ENCODE data around the gene JARID2. TPM values are rescaled to one million over a fixed set of nuclear protein-coding genes. Genes with fewer than 3 reads are reported as not detected.

Gene JARID2
- total RNA-seq, 1 experiment from 2014 or later: 23.6 TPM

- Histone ChIP-seq H3K4me3 (replicated peaks in 1 of 2; ENCODE audit: low read depth in 1 of 2, low read length in 2 of 2) (no peak overlapping the region), H3K79me2 (ENCODE audit: insufficient read depth, low read length) (no peaks in the 10 kb centered on the region), H3K9me3 (ENCODE audit: control insufficient read depth in 1 of 2, insufficient read depth in 1 of 2, low read depth in 1 of 2, low read length in 2 of 2) (no peaks in the 10 kb centered on the region), H3K9me2 (ENCODE audit: insufficient read depth) (no peaks in the 10 kb centered on the region), H3K4me2 (ENCODE audit: low read length) (no peak overlapping the region), H3K27me3 (ENCODE audit: insufficient read depth, low read length) (no peaks in the 10 kb centered on the region), H3K9ac (ENCODE audit: low read length) (no peak overlapping the region), H2AFZ (ENCODE audit: low read depth, low read length, poor library complexity, severe bottlenecking) (no peak overlapping the region), H3K36me3 (ENCODE audit: control insufficient read depth in 1 of 2, insufficient read depth in 2 of 2, low read length in 2 of 2) (no peaks in the 10 kb centered on the region), H3K4me1 (ENCODE audit: control insufficient read depth in 1 of 2, insufficient read depth in 2 of 2, low read length in 2 of 2) (no peaks in the 10 kb centered on the region), H4K20me1 (ENCODE audit: insufficient read depth) (no peaks in the 10 kb centered on the region), H3K27ac (ENCODE audit: low read depth, low read length) (no peak overlapping the region)
- ATAC-seq: no peak
- ChIA-PET POLR2A (no interaction called here), RAD21 (ENCODE audit: low non-redundant PET in 1 of 2, low total read pairs in 2 of 2, uncharacterized antibody in 2 of 2, unreplicated experiment in 2 of 2) (no interaction called here), CTCF (no interaction called here)
- no peak for DNase-seq (ENCODE audit: low read depth, low spot score)
- no TSS peak for BruUV-seq (replicated peaks)
- intact Hi-C loops (cut with micrococcal nuclease): no loop called here
- TF ChIP-seq CBX3 (IDR thresholded peaks at IDR 0.05; ENCODE audit: low read depth) (no peak), CEBPB (IDR thresholded peaks at IDR 0.05; ENCODE audit: low read depth) (no peak), SIN3A (IDR thresholded peaks at IDR 0.05; ENCODE audit: low read depth) (no peak), ELF1 (IDR thresholded peaks at IDR 0.05; ENCODE audit: borderline replicate concordance, low read depth) (no peak), JUND (IDR thresholded peaks at IDR 0.05) (no peak), RAD21 (IDR thresholded peaks at IDR 0.05; ENCODE audit: low read depth) (no peak), YY1 (IDR thresholded peaks at IDR 0.05; ENCODE audit: extremely low read depth, insufficient replicate concordance, low read depth, low read length) (no peak), TCF7L2 (IDR thresholded peaks at IDR 0.05; ENCODE audit: borderline replicate concordance, extremely low read depth, insufficient read depth, insufficient read length) (no peak), EZH2 (IDR thresholded peaks at IDR 0.05) (no peak), EGR1 (IDR thresholded peaks at IDR 0.05; ENCODE audit: low read depth) (no peak), ZFX (IDR thresholded peaks at IDR 0.05) (no peak), POLR2A (IDR thresholded peaks at IDR 0.05; ENCODE audit: borderline replicate concordance, extremely low read depth, insufficient read depth, insufficient read length) (no peak), EZH2phosphoT487 (IDR thresholded peaks at IDR 0.05; ENCODE audit: borderline replicate concordance) (no peak), POLR2AphosphoS5 (IDR thresholded peaks at IDR 0.05; ENCODE audit: low read depth, low read length) (no peak), ZNF274 (IDR thresholded peaks at IDR 0.05; ENCODE audit: low read depth, low read length) (no peak), SP1 (IDR thresholded peaks at IDR 0.05; ENCODE audit: low read depth) (no peak), FOSL1 (IDR thresholded peaks at IDR 0.05; ENCODE audit: low read depth) (no peak), SRF (IDR thresholded peaks at IDR 0.05; ENCODE audit: low read depth) (no peak)
- TF ChIP-seq, protein P1, sequence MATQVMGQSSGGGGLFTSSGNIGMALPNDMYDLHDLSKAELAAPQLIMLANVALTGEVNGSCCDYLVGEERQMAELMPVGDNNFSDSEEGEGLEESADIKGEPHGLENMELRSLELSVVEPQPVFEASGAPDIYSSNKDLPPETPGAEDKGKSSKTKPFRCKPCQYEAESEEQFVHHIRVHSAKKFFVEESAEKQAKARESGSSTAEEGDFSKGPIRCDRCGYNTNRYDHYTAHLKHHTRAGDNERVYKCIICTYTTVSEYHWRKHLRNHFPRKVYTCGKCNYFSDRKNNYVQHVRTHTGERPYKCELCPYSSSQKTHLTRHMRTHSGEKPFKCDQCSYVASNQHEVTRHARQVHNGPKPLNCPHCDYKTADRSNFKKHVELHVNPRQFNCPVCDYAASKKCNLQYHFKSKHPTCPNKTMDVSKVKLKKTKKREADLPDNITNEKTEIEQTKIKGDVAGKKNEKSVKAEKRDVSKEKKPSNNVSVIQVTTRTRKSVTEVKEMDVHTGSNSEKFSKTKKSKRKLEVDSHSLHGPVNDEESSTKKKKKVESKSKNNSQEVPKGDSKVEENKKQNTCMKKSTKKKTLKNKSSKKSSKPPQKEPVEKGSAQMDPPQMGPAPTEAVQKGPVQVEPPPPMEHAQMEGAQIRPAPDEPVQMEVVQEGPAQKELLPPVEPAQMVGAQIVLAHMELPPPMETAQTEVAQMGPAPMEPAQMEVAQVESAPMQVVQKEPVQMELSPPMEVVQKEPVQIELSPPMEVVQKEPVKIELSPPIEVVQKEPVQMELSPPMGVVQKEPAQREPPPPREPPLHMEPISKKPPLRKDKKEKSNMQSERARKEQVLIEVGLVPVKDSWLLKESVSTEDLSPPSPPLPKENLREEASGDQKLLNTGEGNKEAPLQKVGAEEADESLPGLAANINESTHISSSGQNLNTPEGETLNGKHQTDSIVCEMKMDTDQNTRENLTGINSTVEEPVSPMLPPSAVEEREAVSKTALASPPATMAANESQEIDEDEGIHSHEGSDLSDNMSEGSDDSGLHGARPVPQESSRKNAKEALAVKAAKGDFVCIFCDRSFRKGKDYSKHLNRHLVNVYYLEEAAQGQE (IDR thresholded peaks at IDR 0.05; ENCODE audit: low read depth): no peak
Measured at GRCh38 chr6:15200087-15200486, 45.8 kb upstream of the JARID2 start.
